AG09309 (cell line): Measurements from ENCODE around the gene GREB1L.
"Not testable (repeated sequence)": the region's sequence is repeated elsewhere in the genome, so short reads cannot be mapped to it uniquely, and the experiment has no call there.

ENCODE experiments used
- DNase-seq: peaks from one replicate; pipeline ENCODE4 v3.0.0-alpha.2; 2010; ENCODE audit warnings: low read depth
- H3K4me3 ChIP-seq: 2 replicates; pipeline ENCODE4 v1.5.1; 2011; ENCODE audit warnings: mild to moderate bottlenecking, low read depth, low read length, moderate library complexity; ENCODE audit not compliant: control insufficient read depth
- TF ChIP-seq, protein P1 (sequence below): IDR thresholded peaks from 2 replicates; pipeline ENCODE4 v1.5.1; 2011; ENCODE audit warnings: mild to moderate bottlenecking, low read depth, low read length, inconsistent platforms; ENCODE audit not compliant: insufficient read depth, control insufficient read depth; ENCODE audit errors: missing control alignments

Gene GREB1L

DNA sequence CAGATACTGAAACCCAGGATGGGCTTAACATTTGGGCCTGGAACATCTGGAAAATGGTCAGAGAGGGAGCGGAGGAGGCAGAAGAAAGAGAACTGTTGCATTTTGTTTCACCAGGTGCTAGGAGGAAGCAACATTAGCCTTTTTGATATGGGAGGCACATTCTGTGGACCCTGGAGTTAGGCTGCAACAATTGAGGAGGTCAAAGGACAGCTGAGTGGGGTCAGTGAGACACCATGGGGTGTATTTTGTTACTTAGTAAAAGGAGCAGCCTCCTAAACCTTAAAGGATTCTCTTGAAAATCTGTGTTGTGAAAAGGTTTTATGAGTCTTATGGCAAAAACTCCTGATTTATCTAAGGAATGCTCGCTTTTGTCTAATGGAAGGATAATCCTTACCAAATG lies 124.9 kb downstream of the GREB1L start:
- TF ChIP-seq, protein P1, sequence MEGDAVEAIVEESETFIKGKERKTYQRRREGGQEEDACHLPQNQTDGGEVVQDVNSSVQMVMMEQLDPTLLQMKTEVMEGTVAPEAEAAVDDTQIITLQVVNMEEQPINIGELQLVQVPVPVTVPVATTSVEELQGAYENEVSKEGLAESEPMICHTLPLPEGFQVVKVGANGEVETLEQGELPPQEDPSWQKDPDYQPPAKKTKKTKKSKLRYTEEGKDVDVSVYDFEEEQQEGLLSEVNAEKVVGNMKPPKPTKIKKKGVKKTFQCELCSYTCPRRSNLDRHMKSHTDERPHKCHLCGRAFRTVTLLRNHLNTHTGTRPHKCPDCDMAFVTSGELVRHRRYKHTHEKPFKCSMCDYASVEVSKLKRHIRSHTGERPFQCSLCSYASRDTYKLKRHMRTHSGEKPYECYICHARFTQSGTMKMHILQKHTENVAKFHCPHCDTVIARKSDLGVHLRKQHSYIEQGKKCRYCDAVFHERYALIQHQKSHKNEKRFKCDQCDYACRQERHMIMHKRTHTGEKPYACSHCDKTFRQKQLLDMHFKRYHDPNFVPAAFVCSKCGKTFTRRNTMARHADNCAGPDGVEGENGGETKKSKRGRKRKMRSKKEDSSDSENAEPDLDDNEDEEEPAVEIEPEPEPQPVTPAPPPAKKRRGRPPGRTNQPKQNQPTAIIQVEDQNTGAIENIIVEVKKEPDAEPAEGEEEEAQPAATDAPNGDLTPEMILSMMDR = no peak
- no peak for DNase-seq
- H3K4me3 ChIP-seq = no peak overlapping the region

DNA sequence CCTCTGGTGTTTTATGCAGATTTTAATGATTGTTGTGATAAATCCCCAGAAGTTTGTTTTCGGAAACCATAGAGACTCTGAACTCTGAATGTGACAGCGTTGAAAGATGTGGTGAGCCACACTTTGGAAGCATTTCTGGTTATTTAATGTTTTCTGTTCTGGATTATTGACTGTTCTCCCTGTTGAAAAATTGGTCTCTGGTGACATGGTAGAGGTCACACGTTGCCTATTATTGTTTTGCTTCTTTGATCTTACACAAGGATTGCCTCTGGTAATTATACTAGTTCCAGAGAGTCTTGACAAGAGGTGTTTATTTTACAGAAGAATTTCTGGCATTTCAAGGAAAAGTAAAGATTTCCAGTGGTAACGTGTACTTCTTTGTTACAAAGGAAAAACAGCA lies 127.1 kb downstream of the GREB1L start:
- TF ChIP-seq, protein P1 = no peak

DNA sequence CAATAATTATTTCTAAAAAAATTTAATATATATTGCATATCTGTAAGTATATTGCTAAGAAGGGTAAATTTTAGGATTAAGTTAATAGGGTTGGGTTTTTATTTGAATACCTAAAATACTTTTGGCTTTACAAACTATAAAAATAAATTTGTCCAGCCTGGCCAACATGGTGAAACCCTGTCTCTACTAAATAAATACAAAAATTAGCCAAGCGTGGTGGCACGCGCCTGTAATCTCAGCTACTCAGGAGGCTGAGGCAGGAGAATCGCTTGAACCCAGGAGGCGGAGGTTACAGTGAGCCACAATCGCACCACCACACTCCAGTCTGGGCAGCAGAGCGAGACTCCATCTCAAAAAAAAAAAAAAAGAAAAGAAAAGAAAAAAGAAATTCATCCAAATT lies 127.6 kb downstream of the GREB1L start:
- DNase-seq, H3K4me3 ChIP-seq: not testable (repeated sequence)

More for the DNA sequence above, 127.1 kb downstream of the GREB1L start:
- no peak for DNase-seq
- no peak overlapping the region for H3K4me3 ChIP-seq

DNA sequence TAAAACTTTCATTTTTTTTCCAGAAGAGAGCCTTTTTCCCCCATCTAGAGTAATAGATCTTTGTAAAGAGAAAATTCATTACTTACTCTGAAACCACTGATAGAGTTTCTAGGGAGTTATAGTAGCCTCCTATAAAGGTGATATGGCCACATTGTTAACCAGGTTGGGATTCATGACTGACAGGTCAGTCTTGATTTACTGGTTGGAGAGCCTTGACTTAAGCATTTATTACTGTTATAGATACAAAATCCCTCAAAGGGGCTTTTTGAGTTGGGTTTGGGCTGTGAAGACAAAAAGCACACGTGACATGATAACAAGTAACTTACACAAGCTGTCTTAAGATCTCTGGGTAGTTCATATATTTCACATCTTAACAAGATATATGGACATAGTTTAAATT lies 141.0 kb downstream of the GREB1L start:
- no peak overlapping the region for H3K4me3 ChIP-seq
- DNase-seq = no peak
- TF ChIP-seq, protein P1 = no peak

DNA sequence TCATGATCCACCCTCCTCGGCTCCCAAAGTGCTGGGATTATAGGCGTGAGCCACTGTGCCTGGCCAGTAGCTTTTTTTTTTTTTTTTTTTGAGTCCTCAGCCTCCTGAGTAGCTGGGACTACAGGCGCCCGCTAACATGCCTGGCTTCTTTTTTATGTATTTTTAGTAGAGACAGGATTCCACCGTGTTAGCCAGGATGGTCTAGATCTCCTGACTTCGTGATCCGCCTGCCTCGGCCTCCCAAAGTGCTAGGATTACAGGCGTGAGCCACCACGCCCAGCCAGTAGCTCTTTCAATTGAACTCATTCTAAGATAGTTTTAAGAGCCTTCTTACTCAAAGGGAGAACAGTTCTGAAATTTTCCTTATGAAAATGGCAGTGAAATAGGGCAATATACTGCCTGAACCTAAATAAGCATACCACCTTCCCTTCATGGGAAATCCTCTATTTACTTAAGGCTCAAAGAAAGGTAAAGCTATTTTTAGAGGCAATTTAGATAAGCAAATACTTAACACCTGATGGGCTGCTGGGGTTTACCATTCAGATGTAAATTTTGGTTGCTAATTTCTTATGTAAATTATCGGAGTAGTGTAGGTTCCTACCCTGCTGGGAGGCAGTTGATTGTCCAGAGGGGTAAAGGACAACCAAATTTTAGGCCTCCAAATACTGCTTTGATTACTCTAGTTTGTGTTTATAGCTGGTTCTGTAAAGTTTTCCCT lies 144.7 kb downstream of the GREB1L start:
- no peak overlapping the region for H3K4me3 ChIP-seq
- TF ChIP-seq, protein P1 = no peak
- no peak for DNase-seq

DNA sequence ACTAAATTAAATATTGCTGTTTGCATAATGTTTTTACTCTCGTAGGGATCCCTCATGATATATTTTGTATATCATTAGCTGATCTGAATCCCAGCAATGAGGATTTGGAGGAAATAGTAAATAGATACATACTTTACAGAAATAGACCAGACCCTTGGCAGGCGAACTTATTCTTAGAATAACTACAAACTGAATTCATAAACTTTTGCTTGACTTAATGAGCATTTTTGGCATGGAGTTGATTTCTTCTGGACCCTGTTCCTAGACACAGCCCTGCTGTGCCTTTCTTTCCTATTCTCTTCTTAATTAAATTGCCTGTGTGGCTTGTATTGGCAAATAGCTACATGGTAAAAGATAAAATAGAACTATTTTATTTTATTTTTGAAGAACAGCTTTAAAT lies 145.9 kb downstream of the GREB1L start:
- TF ChIP-seq, protein P1 = no peak
- DNase-seq = no peak

DNA sequence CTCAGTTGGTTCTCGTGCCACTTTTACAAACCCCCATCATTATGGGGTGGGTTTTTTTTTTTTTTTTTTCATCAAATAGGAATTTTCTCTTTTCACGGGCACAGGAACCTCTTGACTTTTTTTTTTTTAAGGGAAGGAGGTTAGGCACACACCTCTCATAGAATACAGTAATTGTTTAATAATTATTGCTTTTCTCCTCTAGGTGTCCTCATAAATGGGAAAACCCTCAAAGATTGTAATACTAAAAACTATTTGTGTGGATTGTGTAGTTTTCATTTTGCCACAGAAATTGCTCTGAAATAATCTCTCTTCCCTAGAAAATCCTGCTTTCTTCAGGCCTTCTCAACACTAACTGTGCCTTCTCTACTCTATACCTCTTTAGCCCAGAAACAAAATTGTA lies 147.3 kb downstream of the GREB1L start:
- TF ChIP-seq, protein P1 = no peak
- DNase-seq = no peak
- H3K4me3 ChIP-seq = no peak overlapping the region

More for the DNA sequence above, 145.9 kb downstream of the GREB1L start:
- H3K4me3 ChIP-seq = no peak overlapping the region
